Measurements from ENCODE around the gene WWP2. TPM values are rescaled to one million over a fixed set of nuclear protein-coding genes. Genes with fewer than 3 reads are reported as not detected.
"Not testable (repeated sequence)": the region's sequence is repeated elsewhere in the genome, so short reads cannot be mapped to it uniquely, and the experiment has no call there.

The WWP2 gene
- 91.5 TPM for total RNA-seq

GRCh38 chr16:69761983-69762813 is at the start of gene WWP2:
Gene WWP2, plus strand, starts transcription at chr16:69762332. Its CDS starts 24,679 bp downstream, at chr16:69787011.
- peak; percentile 84 for DNase-seq (ENCODE audit: low spot score)
- peak; percentile 87 for ATAC-seq
- intact Hi-C loops (cut with DNase I), result no loop called here

DNA sequence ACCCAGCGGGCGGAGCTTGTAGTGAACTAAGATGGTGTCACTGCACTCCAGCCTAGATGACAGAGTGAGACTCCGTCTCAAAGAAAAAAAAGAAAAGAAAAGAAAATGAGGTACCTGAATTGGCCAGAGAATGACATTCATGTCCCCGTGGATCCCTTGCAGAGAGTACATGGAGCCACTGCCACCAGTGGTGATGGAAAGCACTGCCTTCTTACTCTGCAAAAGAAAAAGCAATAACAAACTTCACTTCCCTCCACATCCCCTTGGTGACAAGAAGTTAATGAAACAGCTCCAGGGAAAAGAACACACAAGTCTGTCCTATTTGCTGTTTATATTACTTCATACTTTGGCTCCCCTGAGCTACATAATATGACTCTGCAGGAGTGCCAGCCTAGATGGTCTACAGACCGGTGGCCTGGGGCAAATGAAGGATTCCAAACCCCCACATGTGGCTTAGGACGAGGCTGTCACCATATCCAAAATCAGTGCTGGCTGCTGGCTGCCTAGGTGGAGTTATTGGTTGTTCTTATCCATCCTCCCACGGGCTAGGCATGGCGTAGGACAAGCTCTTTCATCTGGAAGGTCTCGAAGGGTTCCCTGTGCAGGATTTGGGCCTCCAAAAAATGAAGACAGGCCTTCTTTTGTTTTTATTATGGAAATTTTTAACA is 49.1 kb upstream of the WWP2 start:
- no peak for ATAC-seq
- intact Hi-C loops (cut with DNase I), result no loop called here
- no peak for DNase-seq (ENCODE audit: low spot score)

- DNase-seq (ENCODE audit: low spot score) (no peak), ATAC-seq (no peak)
- intact Hi-C loops (cut with DNase I), result no loop called here
These were observed 45.1 kb upstream of the WWP2 start for GRCh38 chr16:69717066-69717465.

DNA sequence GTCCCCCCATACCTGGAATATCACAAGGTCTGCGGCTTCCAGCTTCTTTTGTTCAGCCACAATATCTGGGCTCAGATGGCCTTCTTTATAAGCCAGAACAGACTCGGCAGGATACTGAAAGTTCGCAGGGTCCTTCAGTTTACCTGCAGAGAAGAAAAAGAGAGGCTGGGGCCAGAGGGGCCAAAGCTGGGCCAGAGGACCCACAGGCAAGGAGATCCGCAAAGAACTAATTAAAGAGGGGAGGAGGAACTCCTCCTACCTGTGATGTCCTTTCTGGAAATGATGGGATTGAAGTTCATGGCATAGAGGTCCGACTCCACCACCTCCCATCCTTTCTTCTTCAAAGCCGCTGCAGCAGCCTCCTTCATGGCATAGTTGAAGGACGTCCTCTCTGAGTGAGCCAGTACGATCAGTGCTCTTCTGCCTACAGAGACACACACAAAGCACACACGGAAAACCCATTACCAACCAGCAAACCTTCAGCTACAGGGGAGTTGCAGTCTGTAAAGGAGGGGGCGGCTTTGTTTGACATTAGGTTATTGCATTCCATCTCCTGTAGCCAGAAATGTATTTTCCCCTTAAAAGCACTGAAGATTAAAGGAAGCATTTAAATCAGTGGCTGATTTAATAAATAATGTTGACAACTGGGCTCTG is 43.9 kb upstream of the WWP2 start:
- DNase-seq (ENCODE audit: low spot score), result no peak
- intact Hi-C loops (cut with DNase I), result no loop called here
- ATAC-seq, result no peak

DNA sequence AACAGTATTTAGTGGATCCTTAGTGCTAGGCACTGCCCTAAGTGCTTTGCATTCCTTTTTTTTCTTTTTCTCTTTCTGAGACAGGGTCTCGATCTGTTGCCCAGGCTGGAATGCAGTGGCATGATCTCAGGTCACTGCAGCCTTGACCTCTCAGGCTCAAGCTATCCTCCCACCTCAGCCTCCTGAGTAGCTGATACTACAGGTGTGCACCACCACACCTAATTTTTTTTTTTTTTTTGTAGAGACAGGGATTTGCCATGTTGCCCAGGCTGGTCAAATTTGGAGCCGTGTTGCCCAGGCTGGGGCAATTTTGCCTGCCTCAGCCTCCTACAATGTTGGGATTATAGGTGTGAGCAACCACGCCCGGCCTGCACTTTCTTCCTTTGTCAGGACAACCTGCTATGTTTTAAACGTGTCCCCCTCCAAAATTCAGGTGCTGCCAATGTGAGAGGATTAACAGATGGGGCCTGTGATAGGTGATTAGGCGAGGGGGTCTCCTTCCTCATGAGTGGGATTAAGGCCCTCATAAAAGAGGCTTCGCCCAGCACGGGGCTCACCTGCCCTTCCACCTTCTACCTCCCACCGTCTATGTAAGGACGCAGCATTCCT is 41.2 kb upstream of the WWP2 start:
- no peak for DNase-seq (ENCODE audit: low spot score)
- ATAC-seq, result no peak
- intact Hi-C loops (cut with DNase I), result no loop called here

- no peak for ATAC-seq
- intact Hi-C loops (cut with DNase I), result no loop called here
These were observed 40.6 kb upstream of the WWP2 start for GRCh38 chr16:69721441-69721957.

GRCh38 chr16:69724414-69724873 is 37.7 kb upstream of the WWP2 start:
- ATAC-seq, result no peak
- DNase-seq (ENCODE audit: low spot score), result no peak

More at GRCh38 chr16:69721441-69721957, 40.6 kb upstream of the WWP2 start:
- no peak for DNase-seq (ENCODE audit: low spot score)

DNA sequence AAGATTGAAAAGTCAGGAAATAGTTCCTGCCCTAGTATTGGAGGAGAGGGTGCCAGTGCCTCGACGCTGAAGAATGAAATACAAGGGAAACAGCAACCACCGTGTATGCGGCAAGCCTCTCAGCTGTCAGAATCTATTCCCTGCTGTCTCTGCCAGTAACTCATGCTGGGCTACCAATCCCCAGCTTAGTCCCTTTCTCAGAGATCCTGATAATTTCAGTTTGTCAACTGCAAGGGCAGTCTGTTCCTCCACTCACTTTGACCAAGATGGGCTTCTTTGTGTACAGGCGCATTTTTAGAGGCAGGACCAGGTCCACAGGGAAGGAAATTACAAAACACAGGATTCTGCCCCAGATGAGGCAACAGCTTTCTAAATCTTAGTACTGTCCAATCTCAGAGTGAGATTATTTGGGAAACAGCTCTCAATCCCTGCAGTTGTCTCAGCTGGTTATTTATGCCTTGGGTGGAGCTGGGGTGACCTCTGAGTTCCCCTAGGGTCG is 37.1 kb upstream of the WWP2 start:
- no peak for DNase-seq (ENCODE audit: low spot score)
- peak; percentile 11 for ATAC-seq
- intact Hi-C loops (cut with DNase I), result no loop called here

More at GRCh38 chr16:69724414-69724873, 37.7 kb upstream of the WWP2 start:
- intact Hi-C loops (cut with DNase I), result no loop called here

DNA sequence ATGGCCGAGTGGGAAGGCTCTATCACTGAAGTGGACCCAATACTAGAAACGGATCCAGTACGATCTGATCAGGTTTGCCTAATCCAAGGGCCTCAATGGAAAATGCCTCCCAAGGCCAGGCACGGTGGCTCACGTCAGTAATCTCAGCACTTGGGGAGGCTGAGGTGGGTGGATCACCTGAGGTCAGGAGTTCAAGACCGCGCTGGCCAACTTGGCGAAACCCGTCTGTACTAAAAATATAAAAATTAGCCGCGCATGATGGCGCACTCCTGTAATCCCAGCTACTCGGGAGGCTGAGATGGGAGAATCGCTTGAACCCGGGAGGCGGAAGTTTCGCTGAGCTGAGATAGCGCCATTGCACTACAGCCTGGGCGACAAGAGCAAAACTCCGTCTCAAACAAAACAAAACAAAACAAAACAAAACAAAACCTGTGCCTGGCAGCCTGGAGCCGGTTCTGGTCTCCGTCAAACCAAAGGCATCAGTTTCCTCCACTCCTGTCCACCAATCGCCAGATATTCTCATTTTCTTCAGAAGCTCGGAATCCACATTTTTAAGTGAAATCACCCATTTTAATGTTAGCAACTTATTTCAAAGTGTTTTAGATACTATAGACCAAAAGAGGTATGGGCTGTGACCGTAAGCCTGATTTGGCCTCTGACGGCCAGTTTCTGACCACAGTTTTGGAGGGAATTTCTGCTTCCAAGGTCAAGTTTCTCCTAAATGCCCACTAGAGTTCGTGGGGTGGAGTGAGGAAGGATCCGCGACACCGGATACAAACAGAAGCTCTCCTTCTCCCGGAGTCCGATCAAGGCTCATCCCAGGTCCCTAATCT is 36.4 kb upstream of the WWP2 start:
- intact Hi-C loops (cut with DNase I), result no loop called here
- DNase-seq (ENCODE audit: low spot score), result no peak
- no peak for ATAC-seq

DNA sequence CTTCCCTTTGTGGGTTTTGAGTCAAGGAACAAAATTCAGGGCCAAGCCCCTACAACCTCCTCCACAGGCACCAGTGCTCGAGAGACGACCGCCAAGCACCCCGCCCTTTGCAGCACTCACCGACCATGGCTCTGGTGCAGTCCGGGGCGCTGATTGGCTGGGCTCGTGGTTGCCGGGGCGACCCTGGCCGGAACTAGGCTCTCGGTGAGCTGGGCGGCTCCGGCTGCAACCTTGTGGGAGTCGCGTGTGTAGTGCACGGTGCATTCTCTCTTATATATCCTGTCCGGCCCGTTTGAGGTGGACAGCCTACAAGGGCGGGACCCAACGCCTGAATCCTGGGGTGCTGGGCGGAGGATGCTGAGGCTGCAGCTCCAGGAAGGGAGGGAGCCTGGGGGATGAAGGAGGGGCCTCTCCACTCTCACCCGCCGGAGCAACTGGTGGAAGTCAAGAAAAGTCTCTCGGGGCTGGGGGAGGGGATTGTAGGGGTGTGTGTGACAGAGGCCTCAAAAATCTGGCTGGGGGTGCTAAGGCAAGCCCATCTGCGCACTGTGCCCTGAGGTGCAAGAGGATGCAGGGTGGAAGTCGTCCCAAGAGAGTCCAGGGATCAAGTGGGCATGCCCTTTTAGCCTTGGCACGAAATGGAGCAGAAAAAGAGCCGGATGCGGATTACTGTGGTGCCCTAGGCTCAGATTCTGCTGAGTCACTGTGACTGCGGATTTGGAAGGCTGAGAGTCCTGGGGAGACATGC is 35.6 kb upstream of the WWP2 start, which contains the start of gene NQO1:
Gene NQO1 (minus strand): TSS at position 248 of the 748 bp plus-strand sequence. CDS start 121 bp downstream, at position 127.
- DNase-seq (ENCODE audit: low spot score) (peak; percentile 93), ATAC-seq (peak; percentile 98)
- intact Hi-C loops (cut with DNase I), result no loop called here

- ATAC-seq (no peak), DNase-seq (ENCODE audit: low spot score) (peak; percentile 66)
- intact Hi-C loops (cut with DNase I), result no loop called here
These were observed 34.2 kb upstream of the WWP2 start for GRCh38 chr16:69727916-69728270.

DNA sequence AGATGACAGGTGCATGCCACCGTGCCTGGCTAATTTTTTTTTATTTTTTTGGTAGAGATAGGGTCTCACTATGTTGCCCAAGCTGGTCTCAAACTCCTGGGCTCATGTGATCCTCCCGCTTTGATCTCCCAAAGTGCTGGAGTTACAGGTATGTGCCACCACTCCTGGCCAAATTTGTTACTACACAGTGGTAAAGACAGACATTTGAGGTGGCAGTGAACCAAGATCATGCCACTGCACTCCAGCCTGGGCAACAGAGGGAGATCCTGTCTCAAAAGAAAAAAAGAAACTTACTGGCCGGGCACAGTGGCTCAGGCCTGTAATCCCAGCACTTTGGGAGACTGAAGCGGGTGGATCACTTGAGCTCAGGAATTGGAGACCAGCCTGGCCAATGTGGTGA is 33.1 kb upstream of the WWP2 start:
- ATAC-seq; intact Hi-C loops (cut with DNase I); DNase-seq (ENCODE audit: low spot score): not testable (repeated sequence)

DNA sequence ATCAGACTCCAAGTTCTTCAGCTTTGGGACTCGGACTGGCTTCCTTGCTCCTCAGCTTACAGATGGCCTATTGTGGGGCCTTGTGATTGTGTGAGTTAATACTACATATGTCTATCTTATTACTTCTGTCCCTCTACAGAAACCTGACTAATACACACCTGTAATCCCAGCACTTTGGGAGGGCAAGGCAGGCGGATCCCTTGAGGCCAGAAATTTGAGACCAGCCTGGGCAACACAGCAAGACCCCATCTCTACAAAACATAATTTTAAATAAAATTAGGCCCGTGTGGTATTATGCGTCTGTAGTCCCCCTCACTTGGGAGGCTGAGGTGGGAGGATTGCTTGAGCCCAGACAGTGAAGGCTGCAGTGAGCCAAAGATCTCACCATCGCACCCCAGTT is 30.9 kb upstream of the WWP2 start:
- ATAC-seq; intact Hi-C loops (cut with DNase I); DNase-seq (ENCODE audit: low spot score): not testable (repeated sequence)

DNA sequence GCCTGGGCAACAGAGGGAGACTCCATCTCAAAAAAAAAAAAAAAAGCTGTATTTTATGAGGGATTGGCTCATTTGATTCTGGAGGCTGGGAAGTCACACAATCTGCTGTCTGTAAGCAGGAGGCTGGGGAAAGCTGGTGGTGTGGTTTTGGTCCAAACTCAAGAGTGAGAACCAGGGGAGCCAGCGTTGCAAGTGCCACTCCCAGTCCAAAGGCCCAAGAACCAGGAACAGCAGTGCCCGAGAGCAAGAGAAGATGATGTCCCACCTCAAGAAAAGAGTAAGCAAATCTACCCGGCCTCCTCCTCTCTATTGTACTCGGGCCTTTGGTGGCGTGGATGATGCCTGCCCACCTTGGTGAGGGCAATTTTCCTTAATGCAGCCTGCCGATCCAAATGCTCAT is 30.0 kb upstream of the WWP2 start:
- intact Hi-C loops (cut with DNase I), result no loop called here
- no peak for ATAC-seq
- no peak for DNase-seq (ENCODE audit: low spot score)

DNA sequence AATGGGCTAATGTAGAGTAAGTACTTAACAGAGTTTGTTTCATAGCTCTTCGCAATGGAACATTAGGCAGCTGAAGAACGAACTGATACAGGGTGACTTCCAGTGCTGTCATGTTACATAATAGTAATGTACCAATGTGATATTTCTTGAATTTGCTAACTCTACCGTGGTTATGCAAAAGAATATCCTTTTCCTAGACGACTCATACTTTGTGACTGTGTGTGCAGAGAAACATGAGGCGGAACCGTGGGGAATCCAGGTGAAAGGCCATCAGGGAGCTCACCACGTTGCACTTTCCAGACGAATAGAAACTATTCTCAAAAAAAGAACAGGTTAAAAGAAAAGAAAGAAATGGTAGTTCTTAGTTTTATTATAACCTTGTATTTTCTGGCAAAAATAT is 20.6 kb upstream of the WWP2 start:
- intact Hi-C loops (cut with DNase I), result no loop called here
- DNase-seq (ENCODE audit: low spot score) (no peak), ATAC-seq (peak; percentile 50)

DNA sequence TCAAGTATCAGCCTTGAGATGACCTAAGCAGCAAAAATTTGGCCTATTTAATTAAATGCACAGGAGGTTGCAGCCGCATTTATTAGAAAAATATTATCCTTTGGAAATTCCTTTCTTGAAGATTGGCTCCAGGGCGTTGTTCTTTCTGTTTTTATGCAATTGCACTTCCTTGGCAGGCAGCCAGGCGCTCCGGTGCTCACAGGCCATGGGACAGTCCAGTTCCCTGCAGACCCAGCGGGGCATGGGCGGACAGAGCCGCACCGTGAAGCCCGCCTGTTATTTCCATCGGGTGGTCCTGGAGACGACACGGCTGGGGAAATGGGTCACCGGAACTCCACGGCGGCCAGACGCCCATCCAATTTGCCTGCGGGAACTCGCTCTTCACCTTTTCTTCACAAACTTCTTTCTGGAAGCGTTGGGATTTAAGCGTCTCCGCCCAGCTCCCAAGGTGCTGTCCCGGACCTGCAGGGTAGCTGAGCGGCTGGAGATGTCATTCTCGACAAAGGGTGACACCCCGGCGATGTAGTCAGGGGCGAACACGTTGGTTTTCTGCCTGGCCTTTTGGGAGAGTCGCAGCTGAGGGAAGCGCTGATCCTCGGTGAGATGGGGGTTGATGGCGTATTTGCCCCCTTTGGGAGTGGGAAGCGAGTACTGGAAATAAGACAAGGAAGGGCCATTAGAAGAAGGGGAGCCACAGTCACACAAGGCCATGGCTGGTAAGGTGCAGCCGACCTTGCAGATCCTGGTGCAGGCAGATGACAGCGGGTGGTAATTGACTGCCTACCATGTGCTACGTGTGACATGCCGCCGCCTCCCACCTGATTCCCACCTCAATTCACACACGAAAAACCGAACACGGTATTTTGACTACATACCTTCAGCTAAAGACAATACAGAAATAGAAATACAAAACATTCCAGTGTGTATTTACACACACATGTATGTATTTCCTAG is 19.9 kb upstream of the WWP2 start:
- DNase-seq (ENCODE audit: low spot score) (peak; percentile 89), ATAC-seq (peak; percentile 79)
- intact Hi-C loops (cut with DNase I), result no loop called here

All from sciatic nerve (tissue), 2 donors.